HG02981 (cell line): ENCODE measurements around the gene GPR162.

Experiments used
- ATAC-seq: cut with Tn5 transposase; IDR thresholded peaks from one replicate; pipeline ENCODE4 v1.9.1; 2021; ENCODE audit warnings: mild to moderate bottlenecking, moderate library complexity; ENCODE audit not compliant: unreplicated experiment

GPR162 gene

GRCh38 chr12:6833189-6833890 lies 11.7 kb downstream of the GPR162 start:
- ATAC-seq, result no peak

GRCh38 chr12:6834254-6834653 lies 12.6 kb downstream of the GPR162 start:
- ATAC-seq, result no peak

DNA sequence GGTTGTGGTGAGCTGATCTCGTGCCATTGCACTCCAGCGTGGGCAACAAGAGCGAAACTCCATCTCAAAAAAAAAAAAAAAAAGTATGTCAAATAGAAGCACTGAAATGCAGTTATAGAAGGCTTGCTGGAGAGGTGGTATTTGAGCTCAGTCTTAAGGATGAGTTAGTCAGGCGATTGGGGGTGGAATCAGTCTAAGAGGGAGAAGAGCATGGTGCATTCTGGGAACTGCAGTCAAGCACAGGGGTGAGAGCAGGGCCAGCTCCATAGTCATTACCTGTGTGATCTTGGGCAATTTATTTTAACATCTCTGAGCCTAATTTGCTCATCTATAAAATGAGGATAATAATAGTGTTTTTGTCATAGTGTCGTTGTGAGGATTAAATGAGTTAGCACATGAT lies 13.3 kb downstream of the GPR162 start:
- no peak for ATAC-seq

DNA sequence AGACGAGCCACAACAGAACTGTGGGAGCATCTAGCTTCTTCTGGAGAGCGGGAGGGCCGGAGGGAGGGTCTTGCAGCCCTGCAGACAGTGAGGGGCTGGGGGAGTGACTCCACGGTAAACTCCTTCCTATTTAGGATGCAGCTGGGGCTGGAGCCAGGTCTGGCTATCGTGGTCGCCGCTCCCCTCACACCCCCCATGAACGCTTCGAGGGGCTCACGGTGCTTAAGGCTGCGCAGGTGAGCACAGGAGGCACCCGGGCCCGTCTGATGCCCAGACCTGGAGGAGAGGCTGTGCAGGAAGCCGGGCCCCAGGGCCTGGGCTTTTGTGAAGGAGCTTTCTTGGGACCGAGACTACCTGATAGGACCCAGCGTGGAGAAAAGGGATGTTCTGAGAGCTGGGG lies 15.2 kb downstream of the GPR162 start:
- ATAC-seq, result no peak

DNA sequence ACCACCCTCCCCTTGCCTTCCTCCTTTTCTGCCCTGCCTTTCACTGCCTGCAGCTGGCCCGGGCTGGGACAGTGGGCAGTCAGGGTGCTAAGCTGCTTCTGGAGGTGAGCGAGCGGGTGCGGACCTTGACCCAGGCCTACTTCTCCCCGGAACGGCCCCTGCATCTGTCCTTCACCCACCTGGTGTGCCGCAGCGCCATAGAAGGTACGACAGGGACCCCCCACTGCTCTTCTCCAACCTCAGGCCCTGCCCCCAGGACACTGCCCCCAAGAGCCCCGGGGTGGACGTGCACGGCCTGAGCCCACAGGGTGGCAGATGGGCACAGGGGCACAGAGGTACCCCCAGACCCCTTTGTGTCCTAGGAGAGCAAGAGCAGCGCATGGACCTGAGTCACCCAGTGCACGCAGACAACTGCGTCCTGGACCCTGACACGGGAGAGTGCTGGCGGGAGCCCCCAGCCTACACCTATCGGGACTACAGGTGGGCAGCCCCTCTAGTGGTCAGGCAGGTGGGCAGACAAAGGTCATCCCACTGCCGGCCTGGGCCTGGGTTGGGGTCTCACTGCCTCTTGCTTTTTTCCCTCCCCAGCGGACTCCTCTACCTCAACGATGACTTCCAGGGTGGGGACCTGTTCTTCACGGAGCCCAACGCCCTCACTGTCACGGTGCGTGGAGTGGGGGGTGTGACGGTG lies 15.9 kb downstream of the GPR162 start:
- ATAC-seq, result no peak

GRCh38 chr12:6838854-6839253 lies 17.2 kb downstream of the GPR162 start:
- ATAC-seq, result no peak

GRCh38 chr12:6839482-6840201 lies 18.0 kb downstream of the GPR162 start:
- peak; percentile 72 for ATAC-seq

DNA sequence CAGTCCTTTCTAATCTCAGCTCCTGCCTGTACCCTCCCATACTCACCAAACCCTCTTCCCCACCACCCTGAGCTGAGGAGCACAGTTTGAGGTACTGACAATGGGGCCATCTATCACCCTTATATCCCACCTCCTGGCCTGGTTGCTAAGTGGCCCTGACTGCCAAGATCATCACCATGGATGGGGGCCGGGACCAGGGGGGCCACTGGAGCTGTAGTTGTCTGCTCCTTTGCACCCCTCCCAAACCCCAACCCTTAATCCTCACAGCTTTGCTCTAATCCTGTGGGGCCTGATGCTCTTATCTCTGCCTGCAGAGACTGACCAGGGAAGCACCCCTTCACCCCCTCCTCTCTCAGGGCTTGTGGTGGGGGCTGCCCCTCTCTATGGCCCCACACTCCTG lies 18.7 kb downstream of the GPR162 start:
- ATAC-seq, result no peak

DNA sequence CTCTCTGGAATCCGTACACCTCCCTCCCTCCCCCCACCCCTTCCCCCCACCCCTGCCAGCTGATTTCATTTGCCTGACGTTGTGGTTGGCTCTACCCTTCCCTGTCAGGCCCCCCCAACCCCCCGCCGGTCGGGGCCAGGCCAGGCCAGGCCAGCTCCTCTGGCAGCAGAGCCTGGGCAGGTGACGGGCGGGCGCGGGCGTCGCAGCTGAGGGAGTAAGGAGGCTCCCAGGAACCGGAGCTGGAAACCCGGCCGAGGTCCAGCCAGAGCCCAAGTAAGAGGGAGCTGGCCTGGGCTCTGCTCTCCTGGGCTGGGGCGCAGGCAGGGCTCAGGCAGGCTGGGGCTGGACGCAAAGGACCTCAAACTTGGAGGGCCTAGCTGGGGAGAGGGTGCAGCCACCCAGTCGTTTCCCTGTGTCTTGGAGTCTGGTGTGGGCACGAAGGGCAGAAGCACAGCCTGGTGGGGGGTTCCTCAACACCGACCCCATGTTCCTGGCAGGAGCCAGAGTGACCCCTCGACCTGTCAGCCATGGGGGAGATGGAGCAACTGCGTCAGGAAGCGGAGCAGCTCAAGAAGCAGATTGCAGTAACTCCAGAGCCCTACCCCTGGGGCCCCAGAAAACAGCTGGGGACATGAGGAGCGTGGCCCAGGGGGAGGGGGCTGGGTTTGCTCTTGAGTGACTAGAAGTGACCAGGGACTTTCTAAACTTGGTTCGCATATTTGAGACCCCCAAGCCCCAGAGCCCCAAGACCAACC lies 19.3 kb downstream of the GPR162 start, which contains the start of gene GNB3:
GNB3 (plus strand) TSS at position 165 of the 755 bp plus-strand sequence; CDS start at position 528, 363 bp downstream.
- ATAC-seq, result no peak

DNA sequence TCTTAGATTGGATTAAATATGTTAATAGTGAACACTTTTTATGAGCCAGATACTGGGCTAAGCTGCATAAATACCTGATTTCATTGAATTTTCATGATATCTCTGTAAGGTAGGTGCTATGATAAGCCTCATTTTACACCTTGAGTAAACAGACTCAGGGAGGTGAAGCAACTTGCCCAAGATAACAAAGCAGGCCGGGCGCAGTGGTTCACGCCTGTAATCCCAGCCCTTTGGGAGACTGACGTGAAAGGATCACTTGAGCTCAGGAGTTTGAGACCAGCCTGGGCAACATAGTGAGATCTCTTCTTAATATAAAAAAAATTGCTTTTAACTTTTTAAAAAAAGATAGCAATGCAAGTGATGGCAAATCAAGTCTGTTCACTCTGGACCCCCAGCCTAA lies 20.5 kb downstream of the GPR162 start:
- ATAC-seq, result no peak

- ATAC-seq, result no peak
Observed at GRCh38 chr12:6843118-6843902, 21.7 kb downstream of the GPR162 start.

DNA sequence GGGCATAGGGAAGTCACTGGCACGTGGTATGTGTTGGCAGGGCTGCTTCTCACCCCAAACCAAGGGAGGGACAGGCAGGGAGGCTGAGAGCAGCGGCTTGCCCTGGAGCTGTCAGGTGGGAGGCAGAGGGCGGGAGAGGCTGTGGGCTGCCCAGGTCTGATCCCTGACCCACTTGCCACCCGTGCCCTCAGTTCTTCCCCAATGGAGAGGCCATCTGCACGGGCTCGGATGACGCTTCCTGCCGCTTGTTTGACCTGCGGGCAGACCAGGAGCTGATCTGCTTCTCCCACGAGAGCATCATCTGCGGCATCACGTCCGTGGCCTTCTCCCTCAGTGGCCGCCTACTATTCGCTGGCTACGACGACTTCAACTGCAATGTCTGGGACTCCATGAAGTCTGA lies 23.8 kb downstream of the GPR162 start:
- ATAC-seq, result no peak

DNA sequence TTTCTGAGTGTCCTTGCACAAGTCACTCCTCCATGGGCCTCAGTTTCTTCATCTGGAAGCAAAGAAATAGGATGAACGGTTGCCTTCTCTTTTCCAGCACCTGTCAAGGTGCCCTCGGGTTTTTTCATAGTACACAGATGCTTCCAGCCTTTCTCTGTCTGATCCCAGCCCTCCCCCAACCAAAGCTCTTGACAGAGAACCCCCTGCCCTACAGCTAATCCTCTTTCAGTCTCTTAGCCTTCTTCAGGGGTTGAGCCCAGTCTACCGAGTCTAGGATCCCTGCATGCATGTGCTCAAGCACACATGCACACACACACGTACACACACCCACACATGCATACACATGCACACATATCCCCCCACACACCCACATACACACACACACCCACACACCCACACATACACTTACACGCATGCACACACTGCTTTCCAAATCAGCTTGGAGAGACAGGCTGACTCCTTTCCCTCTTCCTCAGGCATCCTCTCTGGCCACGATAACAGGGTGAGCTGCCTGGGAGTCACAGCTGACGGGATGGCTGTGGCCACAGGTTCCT lies 24.8 kb downstream of the GPR162 start:
- ATAC-seq, result no peak

DNA sequence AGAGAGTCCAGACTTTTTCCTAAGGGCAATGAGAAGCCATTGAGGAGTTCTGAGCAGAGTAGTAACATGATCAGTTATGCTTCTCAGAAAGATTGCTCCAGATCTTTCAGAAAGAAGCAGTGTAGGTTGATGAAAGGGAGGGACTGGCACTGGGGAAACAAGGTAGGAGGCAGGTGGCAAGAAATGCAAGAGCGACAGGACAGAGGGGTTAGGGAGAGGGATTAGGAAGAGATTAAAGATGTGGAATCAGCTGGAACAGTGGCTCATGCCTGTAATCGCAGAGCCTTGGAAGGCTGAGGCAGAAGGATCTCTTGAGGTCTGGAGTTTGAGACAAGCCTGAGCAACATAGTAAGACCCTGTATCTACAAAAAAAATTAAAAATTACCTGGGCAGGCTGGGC lies 26.1 kb downstream of the GPR162 start:
- ATAC-seq, result no peak

- no peak for ATAC-seq
Observed at GRCh38 chr12:6849427-6849826, 27.8 kb downstream of the GPR162 start.

- ATAC-seq, result no peak
Observed at GRCh38 chr12:6849976-6850560, 28.4 kb downstream of the GPR162 start.

GRCh38 chr12:6850796-6851152 lies 29.2 kb downstream of the GPR162 start:
- no peak for ATAC-seq

- ATAC-seq, result peak; percentile 53
Observed at GRCh38 chr12:6851153-6851920, 29.7 kb downstream of the GPR162 start, which contains the start of gene CDCA3. Gene CDCA3 (minus strand): TSS chr12:6851286. CDS start chr12:6850952, 334 bp downstream.
